GM18907 (cell line): Measurements from ENCODE around the gene HES2.
"Not testable (repeated sequence)": the region's sequence is repeated elsewhere in the genome, so short reads cannot be mapped to it uniquely, and the experiment has no call there.

ENCODE experiments used
- ATAC-seq: cut with Tn5 transposase; IDR thresholded peaks from one replicate; pipeline ENCODE4 v1.9.1; 2021; ENCODE audit warnings: mild to moderate bottlenecking, moderate library complexity; ENCODE audit not compliant: unreplicated experiment

The HES2 gene

DNA sequence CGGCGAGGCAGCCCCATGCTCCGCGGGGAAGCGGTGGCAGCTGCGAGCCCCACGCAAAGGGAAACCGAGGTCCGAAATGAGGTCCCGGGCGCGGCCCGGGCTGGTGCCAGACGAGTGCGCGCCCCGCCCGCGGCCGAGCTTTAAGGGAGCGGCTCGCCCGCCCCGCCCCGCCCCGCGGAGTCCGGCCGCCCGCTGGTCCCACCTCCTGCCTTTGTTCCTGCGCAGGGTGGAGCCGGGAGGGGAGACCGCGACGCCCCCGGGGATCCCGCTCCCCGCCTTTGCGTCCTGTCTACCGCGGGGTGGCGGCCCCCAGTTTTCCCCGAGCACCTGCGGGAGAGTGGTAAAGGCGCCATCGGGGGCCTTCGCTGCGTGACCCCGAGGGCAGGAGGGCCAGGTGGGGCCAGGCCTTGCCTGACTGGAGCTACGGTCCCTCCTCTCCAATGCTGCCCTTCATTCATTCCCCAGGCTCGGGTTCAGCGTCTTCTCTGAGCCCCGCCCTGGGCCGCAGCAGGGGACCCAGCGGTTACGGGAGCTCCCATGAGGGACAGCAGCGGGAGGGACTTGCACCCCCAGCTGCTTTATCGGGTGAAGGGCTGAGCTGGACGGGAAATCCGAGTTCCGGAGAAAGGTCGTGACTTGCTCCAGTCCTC is at the start of gene HES2:
HES2 (minus strand) TSS at position 116 of the 650 bp plus-strand sequence; CDS start at position 17, 99 bp downstream.
- ATAC-seq, result no peak

- no peak for ATAC-seq
Measured at GRCh38 chr1:6468729-6469461, 49.2 kb upstream of the HES2 start.

DNA sequence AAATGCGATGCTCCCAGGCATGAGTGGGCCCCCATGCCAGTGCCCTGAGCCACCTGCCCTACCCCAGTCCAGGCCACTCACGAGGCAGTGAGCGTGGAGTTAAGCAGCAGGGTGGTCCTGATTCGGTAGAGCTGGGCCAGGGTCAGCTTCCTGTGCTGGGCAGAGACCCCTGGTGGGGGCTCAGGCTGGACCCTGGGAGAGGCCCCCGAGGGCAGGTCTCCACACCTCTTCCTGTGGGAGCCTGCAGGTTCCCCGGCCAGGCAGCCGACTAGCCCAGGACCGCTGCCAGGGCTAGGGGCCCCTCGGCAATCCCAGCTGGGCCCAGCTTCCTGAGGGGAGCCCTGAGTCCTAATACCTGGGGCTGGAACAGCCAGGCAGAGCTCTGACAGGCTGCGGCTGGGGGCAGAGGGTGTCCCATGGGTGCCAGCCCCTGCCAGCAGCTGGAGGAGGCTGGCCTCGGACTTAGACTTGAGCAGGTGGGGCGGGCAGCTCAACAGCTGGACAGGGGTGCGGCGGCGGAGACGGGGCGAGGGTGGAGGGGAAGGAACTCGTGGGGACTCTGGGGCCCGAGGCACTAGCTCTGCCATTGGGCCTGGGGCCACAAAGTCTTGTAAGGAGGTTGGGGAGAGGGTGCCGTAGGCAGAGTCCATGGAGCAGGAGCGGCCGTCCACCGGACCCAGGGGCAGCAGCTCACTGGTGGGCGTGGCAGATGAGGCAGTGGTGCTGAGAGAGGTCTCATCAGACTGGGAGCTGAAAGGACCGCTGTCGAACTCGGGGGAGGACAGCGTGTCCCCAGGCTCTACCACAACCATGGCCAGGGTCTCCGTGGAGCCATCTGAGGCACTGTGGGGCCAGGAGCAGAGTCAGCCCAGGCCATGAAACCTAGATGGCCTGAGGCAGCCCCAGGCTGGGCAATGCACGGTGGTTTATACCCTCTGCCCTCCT is 48.3 kb upstream of the HES2 start:
- no peak for ATAC-seq

- no peak for ATAC-seq
Measured at GRCh38 chr1:6467224-6467623, 47.5 kb upstream of the HES2 start.

DNA sequence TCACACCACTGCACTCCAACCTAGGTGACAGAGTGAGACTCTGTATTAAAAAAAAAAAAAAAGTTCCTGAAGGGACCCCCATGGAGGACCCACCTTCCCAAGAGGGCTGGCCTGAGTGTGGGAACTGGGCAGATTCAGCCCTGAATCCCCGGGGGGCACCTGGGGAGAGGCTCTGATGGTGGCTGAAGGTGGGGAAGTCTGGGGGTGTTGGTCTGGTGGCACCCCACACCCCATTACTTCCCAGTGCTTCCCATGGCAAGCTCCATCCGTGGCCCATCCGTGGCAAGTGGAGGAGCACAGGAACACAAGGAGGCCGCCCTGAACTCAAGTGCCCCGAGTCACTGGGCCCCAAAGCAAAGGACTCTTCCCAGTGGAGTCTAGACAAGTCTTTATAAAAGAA is 47.0 kb upstream of the HES2 start:
- no peak for ATAC-seq

GRCh38 chr1:6466023-6466422 is 46.3 kb upstream of the HES2 start, which contains the start of gene TNFRSF25:
TNFRSF25 (minus strand) TSS chr1:6466173; CDS start chr1:6466107, 66 bp downstream.
- ATAC-seq, result no peak

DNA sequence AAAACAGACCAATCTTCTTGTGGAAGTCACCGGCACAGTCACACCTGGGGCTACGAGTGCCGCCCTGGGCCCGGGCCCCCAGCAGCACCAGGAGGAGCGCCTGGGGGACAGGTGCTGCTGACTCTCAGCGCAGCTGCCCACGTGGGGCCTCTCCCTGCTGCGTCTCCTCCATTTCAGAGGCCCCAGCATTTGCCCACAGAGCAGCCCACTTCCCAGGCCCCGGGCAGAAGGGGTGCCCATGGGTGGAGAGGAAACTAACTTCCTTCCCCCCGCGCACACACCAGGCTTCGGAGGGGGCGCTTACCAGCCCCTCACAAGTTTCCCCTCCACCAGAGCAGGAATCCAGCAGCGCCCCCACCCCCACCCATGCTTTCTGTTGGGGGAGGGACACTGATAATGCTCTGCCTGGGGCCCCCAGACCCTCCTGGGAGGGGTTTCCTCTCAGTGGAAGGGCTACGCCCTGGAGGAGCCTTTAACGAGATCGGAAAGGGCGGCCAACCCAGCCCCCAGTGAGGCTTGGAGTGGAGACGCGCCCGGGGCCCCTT is 45.8 kb upstream of the HES2 start:
- no peak for ATAC-seq

DNA sequence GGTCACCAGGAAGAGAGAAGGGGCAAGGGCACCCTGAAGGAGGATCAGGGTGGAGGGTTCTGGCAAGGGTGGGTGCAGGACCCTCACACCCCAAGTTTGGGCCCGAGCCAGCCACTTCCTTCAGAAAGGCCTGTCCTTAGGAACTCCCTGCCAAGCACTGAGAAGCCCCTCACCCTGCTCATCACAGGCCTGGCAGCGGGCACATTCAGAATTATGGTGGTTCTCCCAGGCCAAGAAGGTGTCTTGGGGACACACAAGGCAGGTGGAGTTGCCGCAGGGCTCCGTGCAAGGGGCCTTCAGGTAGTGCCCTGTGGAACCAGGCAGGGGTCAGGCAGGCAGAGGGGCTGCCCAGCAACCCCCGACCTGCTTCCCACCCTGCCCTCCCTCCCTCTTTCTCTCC is 45.2 kb upstream of the HES2 start:
- no peak for ATAC-seq

GRCh38 chr1:6464514-6464836 is 44.8 kb upstream of the HES2 start:
- ATAC-seq, result no peak

DNA sequence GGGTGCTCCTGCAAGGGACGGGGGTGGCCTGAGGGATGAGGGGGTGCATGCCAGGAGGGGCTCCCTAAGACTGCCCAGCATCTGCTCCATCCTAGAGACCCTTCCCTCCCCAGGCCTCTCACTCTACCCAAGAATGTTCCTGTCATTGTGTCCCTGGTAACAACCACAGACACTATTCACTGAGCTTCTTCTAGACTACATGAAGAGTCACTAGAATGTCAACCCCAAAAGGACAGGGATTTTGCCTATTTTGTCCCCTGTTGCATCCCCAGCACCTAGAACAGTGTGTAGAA is 43.3 kb upstream of the HES2 start:
- no peak for ATAC-seq

DNA sequence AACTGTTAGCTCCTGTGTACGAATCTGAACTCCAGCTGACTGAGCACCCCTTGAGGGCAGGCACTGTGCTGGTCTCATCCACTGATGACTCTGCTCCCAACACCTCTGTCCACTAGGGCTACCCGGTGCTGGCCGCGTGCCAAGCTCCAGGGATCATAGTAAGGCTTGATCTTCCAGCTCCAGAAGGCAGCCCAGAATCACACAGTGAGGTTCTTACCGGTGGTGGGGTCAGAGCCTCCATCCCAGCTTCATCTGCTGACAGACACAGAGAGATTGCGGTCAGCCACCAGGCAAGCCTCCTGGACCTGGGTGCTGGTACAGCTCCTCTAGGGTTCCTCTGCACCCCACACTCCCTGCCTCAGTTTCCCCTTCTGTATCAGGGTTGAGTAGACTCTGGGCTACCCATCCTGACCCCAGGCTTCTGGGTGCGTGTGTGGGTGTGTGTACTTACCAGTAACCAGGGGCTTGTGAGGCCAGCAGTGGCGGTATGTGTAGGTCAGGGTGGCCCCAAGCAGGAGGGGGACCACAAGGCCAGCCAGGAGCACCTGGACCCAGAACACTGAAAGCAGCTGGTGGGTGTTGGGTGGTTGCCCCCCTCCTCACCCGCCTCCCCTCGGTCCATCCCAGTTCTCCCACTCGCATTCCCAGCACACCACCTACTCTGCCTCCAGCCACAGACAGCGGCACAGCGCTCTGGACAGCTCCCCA is 42.8 kb upstream of the HES2 start:
- ATAC-seq, result no peak

GRCh38 chr1:6461538-6462411 is 42.1 kb upstream of the HES2 start:
- no peak for ATAC-seq

GRCh38 chr1:6461051-6461530 is 41.4 kb upstream of the HES2 start:
- ATAC-seq, result no peak

DNA sequence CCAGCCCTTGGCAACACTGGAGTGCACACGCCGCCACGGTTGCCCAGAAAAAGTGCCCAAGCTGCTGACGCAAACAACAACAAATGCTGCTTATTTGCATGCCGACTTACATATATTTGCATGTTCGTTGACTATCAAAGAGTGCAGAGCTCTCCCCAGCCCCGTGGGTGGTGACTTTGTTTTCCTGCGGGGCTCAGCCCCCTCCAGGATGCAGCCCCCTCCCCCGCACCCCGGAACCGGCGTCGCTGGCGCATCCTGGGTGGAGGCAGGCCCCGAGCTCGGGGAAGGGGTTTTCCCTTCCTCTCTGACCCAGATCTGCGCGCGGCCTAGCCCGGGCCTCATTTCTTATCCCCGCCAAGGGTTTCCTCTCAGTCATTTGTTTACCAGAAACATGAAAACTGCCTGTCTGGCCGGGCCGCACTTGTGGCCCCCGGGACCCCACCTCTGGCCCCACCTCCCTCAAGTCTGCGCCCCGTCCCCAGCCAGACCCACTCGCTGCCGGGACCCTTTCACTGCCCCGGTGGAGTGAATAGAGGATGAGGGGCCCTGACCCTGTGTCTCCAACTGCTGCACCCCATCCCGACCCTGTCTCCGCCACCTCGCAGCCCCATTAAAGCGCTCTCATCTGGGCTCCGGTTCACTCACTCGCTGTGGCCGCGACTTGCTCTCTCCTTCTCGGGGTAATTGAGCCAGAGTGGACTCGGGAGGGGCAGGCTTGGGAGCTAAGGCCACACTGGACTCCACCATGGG is 40.8 kb upstream of the HES2 start:
- ATAC-seq, result no peak

DNA sequence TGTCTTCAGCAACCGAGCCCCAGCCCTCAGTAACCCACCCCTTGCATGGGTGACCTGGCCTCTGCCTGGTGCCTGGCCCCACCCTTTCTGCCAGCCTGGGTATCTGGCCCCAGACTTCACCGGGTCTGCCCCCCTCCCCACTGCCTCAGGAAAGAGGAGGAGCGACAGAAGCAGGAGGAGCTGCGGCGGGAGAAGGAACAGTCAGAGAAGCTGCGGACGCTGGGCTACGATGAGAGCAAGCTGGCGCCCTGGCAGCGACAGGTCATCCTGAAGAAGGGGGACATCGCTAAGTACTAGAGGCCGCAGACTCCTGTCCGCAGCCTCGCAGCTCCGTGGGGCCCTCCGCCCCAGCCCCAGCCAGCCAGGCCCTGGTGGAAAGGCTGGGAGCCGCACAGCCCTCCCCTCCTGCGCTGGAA is 40.1 kb upstream of the HES2 start:
- no peak for ATAC-seq

- ATAC-seq, result no peak
Measured at GRCh38 chr1:6456800-6457466, 37.2 kb upstream of the HES2 start.

- not testable (repeated sequence) for ATAC-seq
Measured at GRCh38 chr1:6455752-6456520, 36.2 kb upstream of the HES2 start.
